EH (cell line): ENCODE data around the gene SPATA45.

ENCODE experiments used
- DNase-seq: peaks from one replicate; pipeline ENCODE4 v3.0.0-alpha.2; 2015; ENCODE audit warnings: low read depth

SPATA45 gene

DNA sequence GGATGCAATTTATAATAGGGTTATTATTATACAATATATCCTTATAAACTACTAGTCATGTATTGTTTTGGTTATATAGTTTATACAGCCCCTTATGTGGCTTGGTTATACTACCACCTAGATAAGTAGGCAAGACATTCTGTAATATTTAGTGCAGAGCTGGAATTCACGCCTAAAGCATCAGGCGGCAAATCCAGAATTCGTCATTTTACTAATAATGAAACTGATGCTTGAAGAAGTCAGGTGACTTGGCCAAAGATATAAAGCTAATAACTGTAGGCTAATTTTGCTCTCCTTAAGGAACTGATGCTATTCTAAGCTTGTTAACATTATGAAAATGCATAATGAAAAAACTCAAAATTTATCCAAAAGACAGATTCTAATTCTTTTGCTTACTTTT, 66.7 kb downstream of the SPATA45 start:
- no peak for DNase-seq
